ENCODE results near the gene MCC.

- TF ChIP-seq CTCF (IDR thresholded peaks at IDR 0.05) (no peak), POLR2AphosphoS5 (IDR thresholded peaks at IDR 0.05; ENCODE audit: low read depth, low read length) (no peak), SIN3A (IDR thresholded peaks at IDR 0.05; ENCODE audit: borderline replicate concordance, insufficient read depth, low read depth, low read length) (no peak), REST (IDR thresholded peaks at IDR 0.05; ENCODE audit: insufficient read depth in 1 of 2, low read depth in 2 of 2, low read length in 1 of 2) (no peak), TCF7L2 (IDR thresholded peaks at IDR 0.05; ENCODE audit: low read depth, low read length) (no peak)
Observed at GRCh38 chr5:113224605-113225065, 263.6 kb downstream of the MCC start.

Data from Panc1 (cell line).